ENCODE results near the gene NLRP6.
"Not testable (repeated sequence)": the region's sequence is repeated elsewhere in the genome, so short reads cannot be mapped to it uniquely, and the experiment has no call there.

NLRP6 gene

DNA sequence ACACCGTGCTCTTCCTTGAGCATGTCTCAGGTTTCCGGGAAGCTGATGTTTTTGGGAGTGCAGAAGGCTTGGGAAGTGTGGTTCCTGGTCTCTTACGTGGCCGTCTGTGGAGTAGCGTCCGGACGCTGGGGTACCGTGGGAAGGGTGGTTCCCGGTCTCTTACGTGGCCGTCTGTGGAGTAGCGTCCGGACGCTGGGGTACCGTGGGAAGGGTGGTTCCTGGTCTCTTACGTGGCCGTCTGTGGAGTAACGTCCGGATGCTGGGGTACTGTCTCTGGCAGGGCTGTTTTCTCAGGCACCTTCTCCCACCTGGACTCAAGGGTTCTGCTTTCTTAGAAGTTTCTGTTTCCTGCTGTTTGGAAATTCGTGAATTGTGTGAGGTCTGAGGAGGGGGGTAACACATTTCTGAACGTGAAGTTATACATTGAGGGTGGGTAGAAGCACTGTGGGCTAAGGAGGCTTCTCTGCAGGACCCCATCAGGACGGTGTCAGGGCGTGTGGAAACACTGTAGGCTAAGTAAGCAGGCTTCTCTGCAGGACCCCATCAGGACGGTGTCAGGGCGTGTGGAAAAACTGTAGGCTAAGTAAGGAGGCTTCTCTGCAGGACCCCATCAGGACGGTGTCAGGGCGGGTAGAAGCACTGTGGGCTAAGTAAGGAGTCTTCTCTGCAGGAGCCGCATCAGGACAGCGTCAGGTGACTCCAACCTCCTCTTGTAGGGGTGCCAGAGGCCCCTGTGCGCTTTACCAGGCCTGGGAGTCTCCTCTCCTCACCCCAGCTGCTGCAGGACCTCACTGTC lies 47.8 kb downstream of the NLRP6 start:
- no peak for DNase-seq (ENCODE audit: low spot score)

GRCh38 chr11:326592-326841 lies 48.3 kb downstream of the NLRP6 start:
- no peak for DNase-seq (ENCODE audit: low spot score)

- DNase-seq (ENCODE audit: low spot score): no peak
Measured at GRCh38 chr11:326842-327580, 48.8 kb downstream of the NLRP6 start.

GRCh38 chr11:327581-327923 lies 49.3 kb downstream of the NLRP6 start:
- DNase-seq (ENCODE audit: low spot score): no peak

DNA sequence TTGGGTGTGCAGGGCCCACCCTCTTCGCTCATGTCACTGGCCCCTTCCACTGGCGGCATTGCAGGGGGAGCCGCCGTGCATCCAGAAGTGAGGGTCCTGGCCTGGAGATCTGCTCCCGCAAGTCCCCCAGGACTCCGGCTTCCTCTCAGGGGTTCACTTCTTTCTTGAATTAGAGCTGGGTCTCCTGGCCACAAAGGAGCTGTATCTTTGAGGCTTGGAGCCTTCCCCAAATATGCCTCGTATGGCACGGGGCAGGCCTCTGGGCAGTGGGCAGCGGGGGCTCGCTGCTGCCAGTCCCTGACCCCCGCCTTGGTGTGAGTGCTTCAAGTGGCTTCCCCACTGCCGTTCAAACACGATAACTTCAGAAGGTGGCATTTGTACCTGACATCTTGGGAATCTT lies 49.8 kb downstream of the NLRP6 start:
- DNase-seq (ENCODE audit: low spot score): no peak

DNA sequence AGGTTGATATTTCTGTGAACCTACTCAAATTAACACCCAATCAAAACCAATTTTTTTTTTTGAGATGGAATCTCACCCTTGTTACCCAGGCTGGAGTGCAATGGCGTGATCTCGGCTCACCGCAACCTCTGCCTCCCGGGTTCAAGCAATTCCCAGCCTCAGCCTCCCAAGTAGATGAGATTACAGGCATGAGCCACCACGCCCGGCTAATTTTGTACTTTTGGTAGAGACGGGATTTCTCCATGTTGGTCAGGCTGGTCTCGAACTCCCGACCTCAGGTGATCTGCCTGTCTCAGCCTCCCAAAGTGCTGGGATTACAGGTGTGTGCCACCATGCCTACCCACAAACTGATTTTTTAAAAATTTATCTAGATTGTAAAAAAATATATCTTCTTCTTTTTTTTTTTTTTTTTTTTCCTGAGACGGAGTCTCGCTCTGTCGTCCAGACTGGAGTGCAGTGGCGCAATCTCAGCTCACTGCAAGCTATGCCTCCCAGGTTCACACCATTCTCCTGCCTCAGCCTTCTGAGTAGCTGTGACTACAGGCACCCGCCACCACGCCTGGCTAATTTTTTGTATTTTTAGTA lies 50.4 kb downstream of the NLRP6 start:
- DNase-seq (ENCODE audit: low spot score): not testable (repeated sequence)

DNA sequence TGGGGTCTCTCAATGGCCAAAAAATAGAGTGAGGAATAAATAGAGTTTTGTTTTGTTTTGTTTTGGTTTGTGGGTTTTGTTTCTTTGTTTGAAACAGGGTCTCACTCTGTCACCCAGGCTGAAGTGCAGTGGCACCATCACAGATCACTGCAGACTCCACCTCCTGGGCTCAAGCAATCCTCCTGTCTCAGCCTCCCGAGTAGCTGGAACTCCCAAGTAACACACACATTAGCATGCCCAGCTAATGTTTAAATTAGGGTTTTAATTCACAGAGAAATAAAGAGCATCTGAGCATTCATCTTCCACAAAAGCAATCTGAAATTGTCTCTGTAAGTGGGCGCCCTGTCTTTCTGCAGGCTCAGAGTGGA lies 51.7 kb downstream of the NLRP6 start:
- DNase-seq (ENCODE audit: low spot score): no peak

DNA sequence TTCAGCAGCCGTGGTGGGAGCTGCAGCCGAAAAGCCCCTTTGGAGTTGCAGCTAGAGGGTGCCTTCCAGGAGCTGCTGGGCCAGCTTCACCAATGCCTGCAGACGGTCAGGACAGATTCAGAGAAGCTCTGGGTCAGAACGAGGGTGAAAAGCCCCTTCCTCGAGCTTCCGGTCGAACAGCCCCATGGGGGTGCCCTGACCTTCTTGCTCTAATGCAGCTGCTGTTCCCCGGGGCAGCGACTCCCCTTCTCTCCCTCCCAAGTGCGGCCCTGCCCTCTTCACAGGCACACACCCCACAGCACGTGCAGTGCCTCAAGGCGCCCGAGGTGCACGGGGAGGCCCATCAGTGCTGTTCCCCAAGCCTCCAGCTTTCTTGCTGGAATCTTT lies 52.1 kb downstream of the NLRP6 start:
- no peak for DNase-seq (ENCODE audit: low spot score)

DNA sequence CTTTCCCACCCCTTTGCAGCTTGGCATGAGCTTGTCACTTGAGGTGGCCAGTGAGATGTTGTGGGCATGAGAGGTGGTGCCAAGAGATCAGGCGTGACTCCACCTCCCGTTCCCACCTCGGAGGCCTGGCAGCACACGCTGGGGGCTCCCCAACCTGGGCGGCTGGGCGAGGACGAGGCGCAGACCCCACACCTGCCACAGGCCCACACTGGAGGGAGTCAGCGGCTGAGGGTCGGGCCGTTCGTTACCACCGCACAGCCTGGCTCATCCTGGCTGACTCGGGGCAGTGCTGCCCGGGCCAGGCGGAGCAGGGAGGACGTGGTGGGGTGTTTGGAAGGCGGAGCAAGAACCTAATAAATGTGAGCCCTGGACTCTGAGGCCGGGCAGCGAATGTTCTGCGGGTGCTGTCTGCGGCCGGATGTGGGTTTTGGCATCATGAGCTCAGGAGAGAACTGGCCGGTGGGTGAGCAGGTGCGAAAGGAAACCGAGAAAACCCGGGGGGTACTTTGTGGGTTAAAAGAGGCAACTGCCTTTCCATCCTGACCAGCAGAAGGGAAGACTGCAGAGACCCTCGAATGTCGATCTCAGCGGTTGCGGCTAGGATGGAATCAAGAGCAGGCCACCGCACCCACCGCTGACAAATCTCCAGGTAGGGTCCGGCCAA lies 52.6 kb downstream of the NLRP6 start:
- DNase-seq (ENCODE audit: low spot score): no peak

DNA sequence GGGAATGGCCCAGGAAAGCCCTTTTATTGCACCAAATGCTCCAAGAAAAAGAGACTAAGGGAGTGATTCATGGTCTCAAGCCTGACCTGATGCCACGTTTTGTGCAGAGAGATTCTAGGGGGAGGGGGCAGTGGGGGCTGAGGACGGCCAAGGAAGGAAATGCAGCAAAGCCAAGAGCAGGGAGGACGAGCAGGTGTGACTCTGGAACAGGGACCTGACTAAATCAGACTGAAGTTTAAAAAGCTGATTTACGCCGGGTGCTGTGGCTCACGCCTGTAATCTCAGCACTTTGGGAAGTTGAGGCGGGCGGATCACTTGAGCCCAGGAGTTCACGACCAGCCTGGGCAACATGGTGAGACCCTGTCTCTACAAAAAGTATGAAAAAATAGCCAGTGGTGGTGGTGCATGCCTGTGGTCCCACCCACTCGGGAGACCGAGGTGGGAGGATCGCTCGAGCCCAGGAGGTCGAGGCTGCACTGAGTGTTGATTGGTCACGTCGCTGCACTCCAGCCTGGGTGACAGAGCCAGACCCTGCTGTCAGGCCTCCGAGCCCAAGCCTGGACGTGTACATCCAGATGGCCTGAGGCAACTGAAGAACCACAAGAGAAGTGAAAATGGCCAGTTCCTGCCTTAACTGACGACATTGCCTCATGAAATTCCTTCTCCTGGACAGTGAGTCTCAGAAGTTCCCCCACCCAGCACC lies 53.3 kb downstream of the NLRP6 start:
- no peak for DNase-seq (ENCODE audit: low spot score)

DNA sequence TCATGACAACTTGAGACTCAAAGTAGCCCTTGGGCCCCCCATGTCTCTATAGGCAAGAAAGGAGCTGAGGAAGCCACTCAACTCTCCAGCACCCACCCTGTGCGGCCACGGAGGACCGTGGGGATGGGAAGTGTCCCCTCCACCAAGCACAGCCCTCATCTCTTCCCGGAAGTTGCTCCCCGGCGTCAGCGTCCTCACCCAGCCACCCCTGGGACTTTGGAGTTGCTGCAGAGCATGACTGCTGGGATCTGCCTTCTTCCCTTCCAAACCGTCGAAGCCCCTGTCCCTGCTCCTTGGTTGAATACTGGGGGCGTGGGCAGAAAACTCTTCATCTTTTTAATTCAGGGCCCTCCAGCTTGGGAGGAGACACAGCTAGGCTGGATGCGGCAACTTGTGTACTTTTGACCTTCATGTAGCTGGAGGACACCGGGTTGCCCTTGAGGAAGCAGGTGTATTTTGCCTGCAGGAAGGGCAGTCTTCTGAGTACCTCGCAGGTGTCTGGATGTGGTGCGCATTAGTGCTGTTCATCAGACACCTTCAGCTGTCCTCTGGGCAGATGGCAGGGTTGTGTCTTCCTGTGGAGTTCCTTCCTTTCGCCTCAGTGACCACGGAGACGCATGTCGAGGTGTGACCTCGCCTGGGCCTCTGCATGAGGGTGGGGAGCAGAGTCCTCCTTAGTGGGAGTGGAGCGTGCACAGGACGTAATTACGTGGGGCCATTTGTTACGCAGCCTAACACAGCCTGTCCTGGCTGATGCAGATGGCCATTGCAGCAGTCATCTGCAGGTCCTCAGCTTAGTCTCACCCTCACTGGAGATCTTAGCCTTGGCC lies 54.7 kb downstream of the NLRP6 start:
- no peak for DNase-seq (ENCODE audit: low spot score)

GRCh38 chr11:333616-334263 lies 55.5 kb downstream of the NLRP6 start:
- not testable (repeated sequence) for DNase-seq (ENCODE audit: low spot score)

- DNase-seq (ENCODE audit: low spot score): no peak
Measured at GRCh38 chr11:334264-334994, 56.2 kb downstream of the NLRP6 start.
